Tongue (tissue), 2 donors: Measurements from ENCODE around the gene MARCHF5. TPM values are rescaled to one million over a fixed set of nuclear protein-coding genes. Genes with fewer than 3 reads are reported as not detected.
"Not testable (repeated sequence)": the region's sequence is repeated elsewhere in the genome, so short reads cannot be mapped to it uniquely, and the experiment has no call there.

Experiments used
- DNase-seq: peaks from one replicate; pipeline ENCODE4 v3.0.0-alpha.2; 2015
- total RNA-seq: library from RNA; depleted of rRNA; stranded (reverse); fragments of >200 nt; gene quantifications from one replicate; pipeline ENCODE4 v1.2.3, GENCODE V29; 2014

Gene MARCHF5
- total RNA-seq, 1 donor from 2014 or later = 18.7 TPM

DNA sequence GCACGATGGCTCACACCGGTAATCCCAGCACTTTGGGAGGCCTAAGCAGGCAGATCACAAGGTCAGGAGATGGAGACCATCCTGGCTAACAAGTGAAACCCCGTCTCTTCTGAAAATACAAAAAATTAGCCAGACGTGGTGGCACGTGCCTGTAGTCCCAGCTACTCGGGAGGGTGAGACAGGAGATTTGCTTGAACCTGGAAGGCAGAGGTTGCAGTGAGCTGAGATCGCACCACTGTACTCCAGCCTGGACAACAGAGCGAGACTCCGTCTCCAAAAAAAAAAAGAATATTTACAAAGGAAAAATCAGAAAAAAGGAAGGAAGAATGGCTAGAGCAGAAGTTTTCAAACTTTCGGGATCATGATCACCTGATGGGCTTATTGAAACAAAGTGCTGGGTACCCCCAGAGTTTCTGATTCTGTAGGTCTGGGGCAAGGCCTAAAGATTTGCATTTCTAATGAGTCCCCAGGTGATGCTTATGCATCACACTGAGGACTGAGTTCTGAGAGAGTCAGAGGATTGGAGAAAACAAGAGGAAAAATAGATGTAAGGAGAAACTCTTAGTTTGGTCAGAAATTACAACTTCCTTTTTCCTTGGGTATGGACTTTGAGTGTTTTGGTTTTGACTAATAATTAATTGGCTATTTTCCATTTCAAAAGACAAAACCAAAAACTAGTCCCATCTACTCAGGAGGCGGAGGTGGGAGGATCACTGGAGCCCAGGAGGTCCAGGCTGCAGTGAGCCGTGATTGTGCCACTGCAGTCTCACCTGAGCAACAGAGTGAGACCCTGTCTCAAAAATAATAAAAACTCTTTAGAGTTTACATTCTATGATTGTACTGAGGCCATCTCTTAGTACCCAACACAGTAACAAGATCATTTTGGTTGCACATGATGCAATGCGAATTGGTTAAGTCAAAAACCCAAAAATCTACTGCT is 14.4 kb downstream of the MARCHF5 start:
- no peak for DNase-seq

DNA sequence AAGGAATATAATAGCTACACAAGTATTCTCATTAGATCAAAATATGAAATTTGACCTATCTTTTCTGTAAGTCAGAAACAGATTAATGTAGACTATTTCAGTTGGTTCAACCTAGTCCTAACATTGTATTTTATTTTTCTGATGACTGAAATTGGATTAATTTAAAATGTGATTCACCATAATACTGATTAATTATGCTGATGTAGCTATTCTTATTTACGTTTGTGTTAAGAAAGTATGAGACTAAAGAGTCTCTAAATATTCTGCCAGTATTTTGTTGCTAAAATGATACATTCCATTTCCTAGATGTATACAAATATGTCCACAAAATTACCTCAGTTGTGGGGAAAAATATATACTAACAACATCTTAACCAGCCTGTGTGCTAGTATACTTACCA is 18.3 kb downstream of the MARCHF5 start:
- no peak for DNase-seq

DNA sequence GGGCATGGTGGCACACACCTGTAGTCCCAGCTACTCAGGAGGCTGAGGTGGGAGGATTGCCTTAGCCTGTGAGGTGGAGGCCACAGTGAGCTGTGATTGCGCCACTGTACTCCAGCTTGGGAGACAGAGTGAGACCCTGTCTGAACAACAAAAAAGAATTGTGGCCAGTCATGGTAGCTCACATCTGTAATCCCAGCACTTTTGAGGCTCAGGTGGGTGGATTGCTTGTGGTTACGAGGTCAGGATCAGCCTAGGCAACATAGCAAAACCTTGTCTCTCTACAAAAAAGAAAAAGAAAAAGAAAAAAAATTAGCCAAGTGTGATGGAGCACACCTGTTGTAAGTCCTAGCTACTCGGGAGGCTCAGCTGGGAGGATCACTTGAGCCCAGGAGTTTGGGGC is 22.8 kb downstream of the MARCHF5 start:
- DNase-seq = no peak

DNA sequence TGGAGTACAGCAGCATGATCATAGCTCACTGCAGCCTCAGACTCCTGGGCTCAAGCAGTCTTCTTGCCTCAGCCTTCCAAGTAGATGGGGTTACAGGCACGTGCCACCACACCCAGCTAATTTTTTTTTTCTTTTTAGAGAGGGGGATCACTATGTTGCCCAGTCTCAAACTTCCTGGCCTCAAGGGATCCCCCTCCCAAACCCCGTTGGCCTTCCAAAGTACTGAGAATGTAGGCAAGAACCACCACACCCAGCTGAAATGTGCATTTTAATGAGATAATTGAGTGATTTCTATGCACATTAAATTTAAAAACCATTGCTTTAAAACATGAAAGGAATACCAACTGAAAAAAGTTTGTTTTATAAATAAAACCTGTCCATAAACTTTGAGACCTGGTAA is 25.6 kb downstream of the MARCHF5 start:
- DNase-seq = no peak

DNA sequence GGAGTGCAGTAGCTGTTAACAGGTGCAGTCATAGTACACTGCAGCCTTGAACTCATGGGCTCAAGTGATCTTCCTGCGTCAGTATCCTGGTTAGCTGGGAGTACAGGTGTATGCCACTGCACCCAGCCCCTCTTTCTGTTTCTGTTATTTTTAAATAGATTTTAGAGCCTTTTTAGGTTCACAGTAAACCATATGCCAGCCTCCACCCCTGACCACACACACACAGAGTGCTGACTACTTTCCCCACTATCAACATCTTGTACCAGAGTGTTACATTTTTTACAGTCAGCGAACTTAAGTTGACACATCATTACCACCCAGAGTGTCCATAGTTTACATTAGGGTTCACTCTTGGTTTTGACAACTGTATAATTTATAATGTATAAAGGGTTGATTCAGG is 32.1 kb downstream of the MARCHF5 start:
- DNase-seq = no peak

DNA sequence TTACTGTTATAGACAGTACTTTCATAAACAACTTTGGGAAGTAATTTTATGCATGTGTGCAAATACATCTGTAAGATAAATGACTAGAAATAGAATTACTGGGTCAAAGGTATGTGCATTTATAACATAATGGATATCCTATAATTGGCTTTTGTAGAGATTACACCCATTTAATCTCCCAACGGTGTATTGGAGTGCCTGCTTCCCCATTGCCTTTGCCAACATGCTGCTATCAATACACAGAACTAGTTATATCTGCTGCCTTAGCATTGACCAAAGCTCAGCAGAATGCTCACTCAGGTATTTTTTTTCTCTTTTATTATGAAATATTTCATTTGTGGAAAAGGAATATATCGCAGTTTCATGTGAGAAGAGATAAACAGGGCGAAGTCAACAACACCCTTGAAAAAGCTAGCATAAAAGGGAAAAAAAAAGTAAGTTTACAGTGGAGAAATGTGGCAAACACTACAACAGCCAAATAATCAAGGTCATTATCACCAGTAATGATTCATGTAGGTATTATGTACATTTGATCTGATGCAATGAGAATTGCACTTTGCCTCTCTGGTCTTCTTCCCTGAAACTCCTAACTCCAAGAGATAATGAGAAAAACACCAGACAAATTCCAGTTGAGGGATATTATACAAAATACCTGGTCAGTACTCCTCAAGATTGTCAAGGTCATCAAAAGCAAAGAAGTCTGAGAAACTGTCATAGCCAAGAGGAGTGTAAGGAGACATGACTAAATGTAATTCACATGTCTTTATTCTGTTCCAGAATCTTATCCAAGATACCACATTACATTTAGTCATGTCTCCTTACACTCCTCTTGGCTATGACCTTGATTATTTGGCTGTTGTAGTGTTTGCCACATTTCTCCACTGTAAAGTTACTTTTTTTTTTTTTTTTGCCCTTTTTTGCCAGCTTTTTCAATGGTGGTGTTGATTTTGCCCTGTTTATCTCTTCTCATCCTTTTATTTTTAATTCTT is 36.8 kb downstream of the MARCHF5 start:
- no peak for DNase-seq

DNA sequence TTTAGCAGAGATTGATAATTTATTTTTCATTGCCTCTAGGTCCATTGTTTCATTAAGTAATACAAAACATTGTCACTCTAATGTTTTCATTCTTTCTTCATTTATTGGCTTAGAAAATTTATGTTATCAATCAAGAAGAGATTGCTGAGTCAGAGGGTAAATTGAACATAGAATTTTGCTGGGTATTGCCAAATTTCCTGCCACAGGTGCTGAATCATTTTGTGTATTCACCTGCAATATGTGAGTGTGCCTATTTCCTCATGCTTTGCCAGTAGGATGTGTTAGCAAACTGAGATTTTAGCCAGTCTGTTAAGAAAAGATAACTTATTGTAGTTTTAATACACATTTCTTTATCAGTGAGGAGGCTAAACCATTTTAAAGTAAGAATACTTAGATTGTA is 38.0 kb downstream of the MARCHF5 start:
- DNase-seq = no peak

DNA sequence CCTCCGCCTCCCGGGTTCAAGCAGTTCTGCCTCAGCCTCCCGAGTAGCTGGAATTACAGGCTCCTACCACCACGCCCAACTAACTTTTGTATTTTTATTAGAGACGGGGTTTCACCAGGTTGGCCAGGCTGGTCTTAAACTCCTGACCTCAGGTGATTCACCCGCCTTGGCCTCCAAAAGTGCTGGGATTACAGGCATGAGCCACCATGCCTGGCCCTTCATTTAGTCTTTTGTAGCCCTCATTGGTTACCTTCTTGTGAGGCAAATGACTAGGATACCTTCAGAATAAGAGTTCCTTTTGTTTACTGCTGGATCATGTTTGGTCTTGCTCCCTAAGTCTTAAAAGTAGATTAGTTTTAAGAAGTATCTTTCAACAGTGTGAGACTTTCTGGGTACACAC is 39.0 kb downstream of the MARCHF5 start:
- peak; percentile 18 for DNase-seq

DNA sequence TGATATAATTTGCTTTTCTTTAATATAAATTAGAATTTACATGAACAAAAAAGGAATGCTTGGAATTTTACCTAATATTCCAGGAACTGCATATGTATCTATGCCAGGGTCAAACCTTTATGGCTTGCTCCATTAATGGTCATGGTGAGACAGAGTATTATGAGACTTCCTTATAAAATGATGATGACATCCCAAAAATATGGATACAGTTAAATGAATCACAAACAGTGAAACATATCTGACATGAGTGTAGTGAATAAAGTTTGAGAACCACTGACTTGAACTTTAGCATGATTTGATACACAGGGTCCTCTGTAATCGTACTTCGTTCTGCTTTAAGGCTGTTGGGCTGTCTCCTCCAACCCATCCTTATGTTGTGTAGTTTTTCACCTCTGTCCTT is 51.8 kb downstream of the MARCHF5 start:
- no peak for DNase-seq

DNA sequence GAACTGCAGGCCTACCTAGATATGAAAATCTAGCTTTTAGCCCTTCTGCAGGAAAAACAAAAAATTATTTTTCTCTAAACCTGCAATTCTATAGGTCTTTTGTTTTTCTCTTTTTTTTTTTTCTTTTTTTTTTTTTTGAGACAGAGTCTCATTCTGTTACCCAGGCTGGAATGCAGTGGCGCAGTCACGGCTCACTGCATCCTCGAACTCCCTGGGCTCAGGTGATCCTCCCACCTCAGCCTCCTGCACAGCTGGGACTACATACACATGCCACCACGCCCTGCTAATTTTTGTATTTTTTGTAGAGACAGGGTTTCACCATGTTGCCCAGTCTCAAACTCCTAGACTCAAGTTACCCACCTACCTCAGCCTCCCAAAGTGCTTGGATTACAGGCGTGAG is 54.6 kb downstream of the MARCHF5 start:
- not testable (repeated sequence) for DNase-seq

DNA sequence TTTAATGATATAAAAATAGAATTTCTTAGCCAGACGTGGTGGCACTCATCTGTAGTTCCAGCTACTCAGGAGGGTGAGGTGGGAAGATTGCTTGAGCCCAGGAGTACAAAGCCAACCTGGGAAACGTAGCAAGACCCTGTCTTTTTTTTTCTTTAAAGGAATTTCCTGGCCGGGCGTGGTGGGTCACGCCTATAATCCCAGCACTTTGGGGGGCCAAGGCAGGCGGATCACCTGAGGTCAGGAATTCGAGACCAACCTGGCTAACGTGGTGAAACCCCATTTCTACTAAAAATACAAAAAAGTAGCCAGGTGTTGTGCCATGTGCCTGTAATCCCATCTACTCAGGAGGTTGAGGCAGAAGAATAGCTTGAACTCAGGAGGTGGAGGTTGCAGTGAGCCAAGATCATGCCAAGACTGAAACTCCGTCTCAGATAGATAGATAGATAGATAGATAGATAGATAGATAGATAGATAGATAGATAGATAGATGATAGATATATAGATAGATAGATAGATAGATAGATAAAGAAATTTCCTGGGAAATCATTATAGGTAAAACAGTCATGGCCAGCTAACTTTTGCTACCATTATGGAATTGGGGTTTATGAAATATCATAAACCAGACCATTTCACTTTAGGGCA is 56.2 kb downstream of the MARCHF5 start:
- not testable (repeated sequence) for DNase-seq

DNA sequence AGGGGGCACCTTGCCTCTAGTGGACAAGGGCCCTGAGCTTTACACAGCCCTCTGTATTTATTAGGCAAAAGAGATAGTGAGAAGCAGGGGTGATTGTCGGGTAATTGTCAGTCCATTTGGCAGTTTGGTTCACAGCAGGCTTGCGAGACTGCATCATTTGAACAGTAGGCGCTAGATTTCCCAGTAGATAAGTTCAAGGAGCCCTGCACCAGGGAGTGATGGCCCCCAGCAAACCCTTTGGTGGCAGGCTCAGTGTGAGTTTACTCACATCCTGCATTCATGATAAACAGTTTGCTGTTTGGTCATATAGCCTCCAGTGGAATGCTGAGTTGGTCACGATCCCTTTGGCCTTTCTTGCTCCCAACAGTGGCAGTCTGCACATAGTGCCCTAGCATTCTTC is 59.4 kb downstream of the MARCHF5 start:
- DNase-seq = no peak

DNA sequence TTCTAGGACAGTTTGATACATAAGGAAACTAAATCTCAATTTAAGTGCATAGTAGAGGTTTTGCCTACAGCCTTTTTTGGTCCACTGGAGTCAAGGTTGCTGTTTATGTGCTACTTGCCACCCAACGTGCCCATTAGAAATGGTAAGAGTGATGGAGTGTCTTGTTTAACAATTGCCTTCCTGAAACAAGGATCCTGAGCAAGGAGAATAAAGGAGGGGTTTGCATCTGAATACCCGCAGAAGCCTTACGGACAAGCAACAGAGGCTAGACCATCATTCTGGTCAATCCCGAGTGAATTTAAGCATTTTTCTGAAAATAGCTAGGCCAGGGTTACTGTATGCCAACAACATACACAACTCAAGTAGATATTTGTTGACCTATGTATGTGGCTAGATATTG is 63.6 kb downstream of the MARCHF5 start:
- no peak for DNase-seq

DNA sequence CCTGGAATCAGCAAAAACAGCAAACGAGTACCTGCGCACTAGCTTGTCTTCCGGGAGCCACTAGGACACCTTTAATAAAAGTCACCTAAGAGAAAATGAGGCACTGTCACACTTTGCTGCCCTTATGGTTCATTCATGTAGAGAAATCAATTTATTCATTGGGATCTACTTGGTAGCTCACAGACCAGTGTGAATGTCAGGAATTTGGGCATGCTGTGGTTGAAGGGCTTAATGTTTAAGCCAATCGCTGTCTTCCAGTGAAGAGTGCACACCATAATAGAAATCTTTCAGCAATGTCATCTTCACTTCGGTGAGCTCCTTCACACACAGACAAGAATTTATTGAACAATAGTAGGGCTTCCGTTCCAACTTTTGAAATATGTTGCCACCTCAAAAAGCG is 65.1 kb downstream of the MARCHF5 start:
- DNase-seq = no peak

DNA sequence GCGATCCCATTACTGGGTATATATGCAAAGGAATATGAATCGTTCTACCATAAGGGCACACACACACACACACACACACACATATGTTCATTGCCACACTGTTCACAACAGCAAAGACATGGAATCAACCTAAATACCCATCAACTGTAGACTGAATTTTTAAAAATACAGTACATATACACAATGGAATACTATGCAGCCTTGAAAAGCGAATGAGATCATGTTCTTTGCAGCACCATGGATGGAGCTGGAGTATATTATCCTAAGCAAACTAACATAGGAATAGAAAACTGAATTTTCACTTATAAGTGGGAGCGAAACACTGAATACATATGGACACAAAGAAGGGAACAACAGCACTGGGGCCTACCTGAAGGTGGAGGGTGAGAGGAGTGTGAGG is 72.5 kb downstream of the MARCHF5 start:
- no peak for DNase-seq

DNA sequence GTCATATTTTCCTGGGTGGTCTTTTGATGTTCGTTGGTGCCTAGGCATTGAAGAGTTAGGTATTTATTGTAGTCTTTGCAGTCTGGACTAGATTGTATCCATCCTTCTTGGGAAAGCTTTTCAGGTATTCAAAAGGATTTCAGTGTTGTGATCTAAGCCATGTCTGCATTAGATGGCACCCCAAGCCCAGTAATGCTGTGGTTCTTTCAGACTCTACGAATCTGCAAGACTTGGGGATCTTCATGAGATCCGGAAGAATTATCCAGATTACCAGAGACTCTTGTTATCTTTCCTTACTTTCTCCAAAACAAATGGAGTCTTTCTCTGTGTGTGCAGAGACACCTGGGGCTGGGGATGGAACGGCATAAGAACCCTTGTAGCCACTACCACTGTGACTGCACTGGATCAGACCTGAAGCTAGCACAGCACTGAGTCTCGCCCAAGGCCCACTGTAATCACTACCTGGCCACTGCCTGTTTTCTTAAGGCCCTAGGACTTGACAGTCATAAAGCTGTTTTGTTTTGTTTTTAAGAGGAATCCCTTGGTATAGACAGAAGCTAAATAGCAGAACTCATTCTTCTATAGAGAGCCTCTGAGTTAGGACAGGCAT is 75.5 kb downstream of the MARCHF5 start:
- no peak for DNase-seq

DNA sequence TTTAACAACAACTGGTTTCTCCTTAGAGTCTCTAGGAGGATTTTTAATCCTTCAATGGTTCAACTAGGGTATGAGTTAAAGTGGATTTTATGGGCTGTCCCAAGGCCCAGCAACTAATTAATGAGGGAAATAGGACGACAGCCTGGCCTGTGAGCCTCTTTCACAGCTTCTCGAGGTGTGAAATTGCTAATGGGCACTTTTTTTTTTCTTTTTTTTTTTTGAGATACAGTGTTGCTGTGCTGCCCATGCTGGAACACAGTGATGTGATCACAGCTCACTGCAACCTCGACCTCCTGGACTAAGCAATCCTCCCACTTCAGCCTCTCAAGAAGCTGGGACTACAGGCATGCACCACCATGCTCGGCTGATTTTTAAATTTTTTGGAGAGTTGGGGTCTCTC is 87.0 kb downstream of the MARCHF5 start:
- DNase-seq = no peak

DNA sequence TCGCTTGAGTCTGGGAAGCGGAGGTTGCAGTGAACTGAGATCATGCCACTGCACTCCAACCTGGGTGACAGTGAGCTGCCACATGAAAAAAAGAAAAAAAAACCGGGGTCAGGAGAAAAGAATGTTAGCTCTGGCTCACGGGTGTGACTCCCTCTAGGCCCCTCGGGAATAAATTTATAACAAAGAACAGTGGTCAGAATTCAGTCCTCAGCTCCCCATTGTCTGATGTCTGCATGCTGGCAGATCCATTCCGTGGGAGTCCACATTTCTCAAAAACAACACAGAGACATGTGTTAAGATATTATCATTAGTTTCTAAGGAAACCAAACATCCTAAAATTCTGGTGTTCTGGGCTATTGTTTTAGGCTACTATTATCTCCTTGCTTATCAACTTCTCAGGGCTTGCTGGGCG is 90.6 kb downstream of the MARCHF5 start:
- no peak for DNase-seq

DNA sequence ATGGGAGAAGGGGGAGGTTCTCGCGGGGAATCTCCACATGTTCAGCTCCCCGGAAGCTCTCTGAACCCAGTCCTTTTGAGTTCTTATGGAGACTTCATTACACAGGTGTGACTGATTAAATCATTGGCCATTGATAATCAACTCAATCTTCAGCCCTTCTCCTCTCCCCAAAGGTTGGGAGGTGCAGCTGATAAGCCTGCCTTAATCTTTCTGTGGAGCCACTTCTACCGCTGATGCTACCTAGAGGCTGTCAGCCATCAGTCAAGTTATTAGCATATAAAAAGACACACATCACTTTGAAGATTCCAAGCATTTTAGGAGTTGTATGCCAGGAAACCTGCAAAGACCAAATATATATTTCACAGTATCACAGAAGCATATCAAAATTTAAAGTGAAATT is 91.7 kb downstream of the MARCHF5 start:
- DNase-seq = no peak

DNA sequence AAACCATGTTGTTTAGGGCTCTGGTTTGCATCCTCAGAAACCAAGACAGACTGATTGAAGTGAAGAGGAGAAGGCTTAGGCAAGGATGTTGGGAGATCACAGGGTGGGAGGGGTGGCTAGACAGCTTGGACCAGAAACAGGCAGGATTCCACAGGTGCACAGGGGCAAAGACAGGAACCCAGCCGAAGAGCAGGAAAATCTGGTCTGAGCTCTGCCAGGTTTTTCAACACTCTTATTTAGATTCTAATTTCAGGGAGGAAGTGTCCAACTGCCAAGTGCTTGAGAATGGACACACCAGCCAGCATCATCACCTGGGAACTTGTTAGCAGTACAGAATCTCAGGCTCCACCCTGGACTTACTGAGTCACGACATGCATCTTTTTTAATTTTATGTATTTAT is 93.8 kb downstream of the MARCHF5 start:
- no peak for DNase-seq

DNA sequence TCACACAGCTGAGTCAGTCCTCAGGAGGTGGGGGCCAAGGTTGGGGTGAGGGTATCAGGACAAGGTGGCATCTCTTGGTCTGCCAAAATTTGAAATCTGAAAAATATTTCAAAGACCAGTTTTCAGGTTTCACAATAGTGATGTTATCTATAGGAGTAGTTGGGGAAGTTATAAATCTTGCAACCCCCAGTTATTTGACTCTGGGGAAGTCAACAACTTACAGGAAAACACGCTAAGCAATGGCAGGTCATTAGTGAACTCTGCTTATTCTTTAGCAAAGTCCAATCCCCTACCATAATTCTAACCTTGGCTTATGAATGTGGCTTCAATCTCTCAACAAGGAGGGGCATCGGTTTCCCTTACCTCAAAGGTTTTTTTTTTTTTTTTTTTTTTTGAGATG is 94.9 kb downstream of the MARCHF5 start:
- DNase-seq = no peak

DNA sequence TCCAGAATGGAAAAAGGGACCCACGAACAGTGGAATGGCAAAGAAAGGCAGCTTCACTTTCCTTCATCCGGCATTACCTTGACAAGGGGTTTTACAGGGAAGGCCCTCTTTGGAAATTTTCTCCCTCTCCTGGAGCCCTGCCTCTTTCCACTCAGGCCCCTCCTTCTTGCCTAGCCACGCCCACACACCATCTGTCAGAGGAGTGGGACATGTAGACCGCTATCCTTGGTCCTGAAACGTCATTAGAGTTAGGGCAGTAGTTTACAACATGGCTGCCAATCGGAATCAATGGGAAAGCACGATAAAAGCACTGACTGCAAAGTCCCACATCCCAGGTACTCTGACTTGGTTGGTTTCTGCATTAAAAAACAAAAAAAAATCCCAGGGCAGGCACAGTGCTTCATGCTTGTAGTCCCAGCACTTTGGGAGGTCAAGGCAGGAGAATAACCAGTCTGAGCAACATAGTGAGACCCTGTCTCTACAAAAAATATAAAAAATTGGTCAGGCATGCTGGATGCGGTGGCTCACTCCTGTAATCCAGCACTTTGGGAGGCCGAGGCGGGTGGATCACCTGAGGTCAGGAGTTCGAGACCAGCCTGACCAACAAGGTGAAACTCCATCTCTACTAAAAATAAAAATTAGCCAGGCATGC is 96.4 kb downstream of the MARCHF5 start:
- peak; percentile 84 for DNase-seq
